ENCODE data around the gene GORASP1. TPM values are rescaled to one million over a fixed set of nuclear protein-coding genes. Genes with fewer than 3 reads are reported as not detected.

GORASP1 gene
- total and polyA plus RNA-seq, 2 of the 13 experiments (the other 11 are each of a cell fraction or from before 2014, with no cell fraction given), result 36.4 to 39.8 TPM

DNA sequence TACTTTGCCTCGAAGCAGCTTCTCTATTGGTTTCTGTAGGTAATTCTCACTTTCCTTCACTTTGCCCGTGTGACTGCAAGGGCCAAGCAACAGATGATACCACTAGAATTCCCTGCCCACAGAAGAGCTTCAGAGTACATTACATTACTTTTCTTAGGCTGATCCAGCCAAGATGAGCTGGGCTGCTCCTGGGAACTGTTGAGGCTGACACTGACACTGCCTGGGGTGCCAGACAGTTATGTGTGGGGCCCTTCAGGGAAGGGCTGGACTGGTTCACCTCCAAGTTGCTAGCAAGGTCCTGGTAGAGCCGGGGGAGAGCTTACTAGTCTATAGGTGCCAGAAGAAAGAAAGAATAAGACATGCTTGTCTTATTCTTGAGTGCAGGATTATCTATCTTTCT, 19.0 kb downstream of the GORASP1 start (continued):
- TF ChIP-seq, protein P1, sequence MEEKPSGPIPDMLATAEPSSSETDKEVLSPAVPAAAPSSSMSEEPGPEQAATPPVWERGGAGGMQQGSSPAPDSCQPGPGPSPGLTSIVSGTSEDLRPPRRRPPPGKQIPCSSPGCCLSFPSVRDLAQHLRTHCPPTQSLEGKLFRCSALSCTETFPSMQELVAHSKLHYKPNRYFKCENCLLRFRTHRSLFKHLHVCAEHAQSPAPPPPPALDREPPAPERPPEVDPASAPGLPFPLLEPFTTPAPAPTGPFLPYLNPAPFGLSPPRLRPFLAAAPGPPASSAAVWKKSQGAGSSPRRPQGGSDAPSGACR (CRISPR knock-in tag; IDR thresholded peaks at IDR 0.05), result no peak
- TF ChIP-seq HIVEP1 (CRISPR knock-in tag; IDR thresholded peaks at IDR 0.05) (no peak), BRCA1 (CRISPR knock-in tag; IDR thresholded peaks at IDR 0.05) (no peak), ZNF430 (CRISPR knock-in tag; IDR thresholded peaks at IDR 0.05) (no peak), NR1H2 (CRISPR knock-in tag; IDR thresholded peaks at IDR 0.05; ENCODE audit: borderline replicate concordance, low read depth) (no peak)
- TF ChIP-seq, protein P2, sequence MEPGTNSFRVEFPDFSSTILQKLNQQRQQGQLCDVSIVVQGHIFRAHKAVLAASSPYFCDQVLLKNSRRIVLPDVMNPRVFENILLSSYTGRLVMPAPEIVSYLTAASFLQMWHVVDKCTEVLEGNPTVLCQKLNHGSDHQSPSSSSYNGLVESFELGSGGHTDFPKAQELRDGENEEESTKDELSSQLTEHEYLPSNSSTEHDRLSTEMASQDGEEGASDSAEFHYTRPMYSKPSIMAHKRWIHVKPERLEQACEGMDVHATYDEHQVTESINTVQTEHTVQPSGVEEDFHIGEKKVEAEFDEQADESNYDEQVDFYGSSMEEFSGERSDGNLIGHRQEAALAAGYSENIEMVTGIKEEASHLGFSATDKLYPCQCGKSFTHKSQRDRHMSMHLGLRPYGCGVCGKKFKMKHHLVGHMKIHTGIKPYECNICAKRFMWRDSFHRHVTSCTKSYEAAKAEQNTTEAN (CRISPR knock-in tag; conservative IDR thresholded peaks at IDR 0.05), result no peak
- TF ChIP-seq, protein P3, sequence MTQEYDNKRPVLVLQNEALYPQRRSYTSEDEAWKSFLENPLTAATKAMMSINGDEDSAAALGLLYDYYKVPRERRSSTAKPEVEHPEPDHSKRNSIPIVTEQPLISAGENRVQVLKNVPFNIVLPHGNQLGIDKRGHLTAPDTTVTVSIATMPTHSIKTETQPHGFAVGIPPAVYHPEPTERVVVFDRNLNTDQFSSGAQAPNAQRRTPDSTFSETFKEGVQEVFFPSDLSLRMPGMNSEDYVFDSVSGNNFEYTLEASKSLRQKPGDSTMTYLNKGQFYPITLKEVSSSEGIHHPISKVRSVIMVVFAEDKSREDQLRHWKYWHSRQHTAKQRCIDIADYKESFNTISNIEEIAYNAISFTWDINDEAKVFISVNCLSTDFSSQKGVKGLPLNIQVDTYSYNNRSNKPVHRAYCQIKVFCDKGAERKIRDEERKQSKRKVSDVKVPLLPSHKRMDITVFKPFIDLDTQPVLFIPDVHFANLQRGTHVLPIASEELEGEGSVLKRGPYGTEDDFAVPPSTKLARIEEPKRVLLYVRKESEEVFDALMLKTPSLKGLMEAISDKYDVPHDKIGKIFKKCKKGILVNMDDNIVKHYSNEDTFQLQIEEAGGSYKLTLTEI (CRISPR knock-in tag; conservative IDR thresholded peaks at IDR 0.05), result no peak

DNA sequence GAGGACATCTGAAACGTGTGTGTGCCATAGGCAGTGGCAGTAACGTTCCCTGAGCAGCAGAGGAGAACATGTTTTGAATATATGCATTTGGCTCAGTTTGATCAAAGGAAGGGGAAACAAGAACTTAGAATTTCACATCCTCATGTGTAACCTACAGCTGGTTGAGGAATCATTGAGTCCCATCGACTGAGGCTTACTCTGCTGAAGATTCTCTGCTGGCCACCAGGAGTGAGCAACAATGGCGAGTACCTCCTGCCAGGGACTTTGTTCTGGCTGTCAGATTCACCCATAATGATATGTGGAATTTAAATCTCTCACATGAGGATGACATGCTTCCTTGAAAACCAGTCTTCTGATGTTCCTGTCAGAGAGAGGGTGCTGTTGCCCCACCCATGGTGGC, 21.3 kb downstream of the GORASP1 start:
- FAIRE-seq (no peak), ATAC-seq (no peak), DNase-seq (ENCODE audit: low spot score) (no peak)
- no peaks in the 10 kb centered on the region for H3K27me3 ChIP-seq (ENCODE audit: control insufficient read depth in 1 of 2, insufficient read depth in 2 of 2, low read length in 2 of 2)
- H3K9me3 ChIP-seq (ENCODE audit: low read length), result no peaks in the 10 kb centered on the region
- intact Hi-C loops (cut with micrococcal nuclease; ENCODE audit: unreplicated experiment), result no loop called here
- no peaks in the 10 kb centered on the region for H3K79me2 ChIP-seq (ENCODE audit: insufficient read depth, low read length)
- TF ChIP-seq ZNF672 (CRISPR knock-in tag; IDR thresholded peaks at IDR 0.05) (no peak), ZNF674 (CRISPR knock-in tag; IDR thresholded peaks at IDR 0.05; ENCODE audit: low read depth) (no peak)
- TF ChIP-seq, protein P4, sequence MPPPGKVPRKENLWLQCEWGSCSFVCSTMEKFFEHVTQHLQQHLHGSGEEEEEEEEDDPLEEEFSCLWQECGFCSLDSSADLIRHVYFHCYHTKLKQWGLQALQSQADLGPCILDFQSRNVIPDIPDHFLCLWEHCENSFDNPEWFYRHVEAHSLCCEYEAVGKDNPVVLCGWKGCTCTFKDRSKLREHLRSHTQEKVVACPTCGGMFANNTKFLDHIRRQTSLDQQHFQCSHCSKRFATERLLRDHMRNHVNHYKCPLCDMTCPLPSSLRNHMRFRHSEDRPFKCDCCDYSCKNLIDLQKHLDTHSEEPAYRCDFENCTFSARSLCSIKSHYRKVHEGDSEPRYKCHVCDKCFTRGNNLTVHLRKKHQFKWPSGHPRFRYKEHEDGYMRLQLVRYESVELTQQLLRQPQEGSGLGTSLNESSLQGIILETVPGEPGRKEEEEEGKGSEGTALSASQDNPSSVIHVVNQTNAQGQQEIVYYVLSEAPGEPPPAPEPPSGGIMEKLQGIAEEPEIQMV (CRISPR knock-in tag; IDR thresholded peaks at IDR 0.05; ENCODE audit: low read depth), result no peak
- TF ChIP-seq, protein P5, sequence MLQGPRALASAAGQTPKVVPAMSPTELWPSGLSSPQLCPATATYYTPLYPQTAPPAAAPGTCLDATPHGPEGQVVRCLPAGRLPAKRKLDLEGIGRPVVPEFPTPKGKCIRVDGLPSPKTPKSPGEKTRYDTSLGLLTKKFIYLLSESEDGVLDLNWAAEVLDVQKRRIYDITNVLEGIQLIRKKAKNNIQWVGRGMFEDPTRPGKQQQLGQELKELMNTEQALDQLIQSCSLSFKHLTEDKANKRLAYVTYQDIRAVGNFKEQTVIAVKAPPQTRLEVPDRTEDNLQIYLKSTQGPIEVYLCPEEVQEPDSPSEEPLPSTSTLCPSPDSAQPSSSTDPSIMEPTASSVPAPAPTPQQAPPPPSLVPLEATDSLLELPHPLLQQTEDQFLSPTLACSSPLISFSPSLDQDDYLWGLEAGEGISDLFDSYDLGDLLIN (CRISPR knock-in tag; IDR thresholded peaks at IDR 0.05; ENCODE audit: borderline replicate concordance), result no peak
- H4K20me1 ChIP-seq (ENCODE audit: insufficient read depth, low read length), result no peaks in the 10 kb centered on the region
- no peak overlapping the region for H3K9ac ChIP-seq (ENCODE audit: insufficient read depth, low read depth, low read length)
- peaks cover 12 to 65% of the 10 kb centered on the region in 2 experiments; a peak in 4 of 5 replicates for H3K36me3 ChIP-seq (replicated peaks in 1 of 2; ENCODE audit: control insufficient read depth in 1 of 2, insufficient read depth in 2 of 2, low read length in 2 of 2)
- ChIA-PET POLR2A (no interaction called here), CTCF (ENCODE audit: low intra/inter-chr PET ratio, low total read pairs) (no interaction called here)
- H3K27ac ChIP-seq (ENCODE audit: extremely low read length, insufficient read depth, low read length), result no peak overlapping the region
- H3K4me2 ChIP-seq (ENCODE audit: low read depth, low read length), result no peak overlapping the region
- no peak overlapping the region for H3K4me3 ChIP-seq (replicated peaks in 1 of 3; ENCODE audit: insufficient read depth in 1 of 3, low read depth in 2 of 3, low read length in 3 of 3)
- no peaks in the 10 kb centered on the region for H3K4me1 ChIP-seq (ENCODE audit: insufficient read depth, low read length)
- no TSS peak for BruUV-seq (replicated peaks)
- in situ Hi-C loops (cut with HindIII; ENCODE audit: extremely low pct_ligation_motif_present, low pct_unique_long_range_greater_than_20kb), result no loop called here
- no peak overlapping the region for H2AFZ ChIP-seq (ENCODE audit: low read length)
- WGBS (ENCODE audit: low lambda C conversion rate), result 96% methylated on average over 3 of the region's 4 CpGs
